Endometrial microvascular endothelial cells (primary cell): ENCODE data around the gene HDAC7. TPM values are rescaled to one million over a fixed set of nuclear protein-coding genes. Genes with fewer than 3 reads are reported as not detected.

Experiments used
- in situ Hi-C: cut with HindIII; loops from 2 replicates; pipeline ENCODE4 v1.10.0; 2017; ENCODE audit warnings: low sequenced_read_pairs, low pct_unique_long_range_greater_than_20kb; ENCODE audit errors: inconsistent ontology term
- total RNA-seq: library from RNA; depleted of rRNA; stranded (reverse); fragments of >200 nt; gene quantifications from one replicate; pipeline ENCODE4 v1.2.3, GENCODE V29; 2015; ENCODE audit errors: inconsistent ontology term

The HDAC7 gene
- total RNA-seq, 1 donor from 2014 or later, result 84.6 TPM

GRCh38 chr12:47773858-47774580 lies 45.7 kb downstream of the HDAC7 start:
- in situ Hi-C loops, result no loop called here

- in situ Hi-C loops, result no loop called here
These were observed 46.4 kb downstream of the HDAC7 start, which contains the start of gene SLC48A1 for GRCh38 chr12:47773062-47773857. SLC48A1 (plus strand) TSS chr12:47773238; CDS start chr12:47773305, 67 bp downstream.

- in situ Hi-C loops, result no loop called here
These were observed 47.0 kb downstream of the HDAC7 start for GRCh38 chr12:47772738-47773061.

- in situ Hi-C loops, result no loop called here
These were observed 47.5 kb downstream of the HDAC7 start for GRCh38 chr12:47772094-47772660.

- in situ Hi-C loops, result no loop called here
These were observed 48.4 kb downstream of the HDAC7 start for GRCh38 chr12:47771304-47771703.

- in situ Hi-C loops, result no loop called here
These were observed 49.5 kb downstream of the HDAC7 start for GRCh38 chr12:47770086-47770726.

GRCh38 chr12:47769234-47770085 lies 50.2 kb downstream of the HDAC7 start:
- in situ Hi-C loops, result no loop called here

- in situ Hi-C loops, result no loop called here
These were observed 51.3 kb downstream of the HDAC7 start for GRCh38 chr12:47768323-47768811.

- in situ Hi-C loops, result no loop called here
These were observed 52.4 kb downstream of the HDAC7 start for GRCh38 chr12:47767216-47767724.

GRCh38 chr12:47766502-47767215 lies 53.0 kb downstream of the HDAC7 start:
- in situ Hi-C loops, result no loop called here

- in situ Hi-C loops, result no loop called here
These were observed 56.0 kb downstream of the HDAC7 start for GRCh38 chr12:47763481-47764346.

GRCh38 chr12:47762850-47763465 lies 56.7 kb downstream of the HDAC7 start:
- in situ Hi-C loops, result no loop called here

GRCh38 chr12:47758834-47759690 lies 60.6 kb downstream of the HDAC7 start, which contains the start of gene RAPGEF3:
RAPGEF3 (minus strand) TSS chr12:47758880; CDS start chr12:47758556, 324 bp downstream.
- in situ Hi-C loops, result no loop called here

- in situ Hi-C loops, result no loop called here
These were observed 61.2 kb downstream of the HDAC7 start for GRCh38 chr12:47758584-47758833.

- in situ Hi-C loops, result no loop called here
These were observed 61.7 kb downstream of the HDAC7 start for GRCh38 chr12:47757840-47758583.
